Measurements from ENCODE around the gene CSAG1.
"Not testable (repeated sequence)": the region's sequence is repeated elsewhere in the genome, so short reads cannot be mapped to it uniquely, and the experiment has no call there.

The CSAG1 gene

DNA sequence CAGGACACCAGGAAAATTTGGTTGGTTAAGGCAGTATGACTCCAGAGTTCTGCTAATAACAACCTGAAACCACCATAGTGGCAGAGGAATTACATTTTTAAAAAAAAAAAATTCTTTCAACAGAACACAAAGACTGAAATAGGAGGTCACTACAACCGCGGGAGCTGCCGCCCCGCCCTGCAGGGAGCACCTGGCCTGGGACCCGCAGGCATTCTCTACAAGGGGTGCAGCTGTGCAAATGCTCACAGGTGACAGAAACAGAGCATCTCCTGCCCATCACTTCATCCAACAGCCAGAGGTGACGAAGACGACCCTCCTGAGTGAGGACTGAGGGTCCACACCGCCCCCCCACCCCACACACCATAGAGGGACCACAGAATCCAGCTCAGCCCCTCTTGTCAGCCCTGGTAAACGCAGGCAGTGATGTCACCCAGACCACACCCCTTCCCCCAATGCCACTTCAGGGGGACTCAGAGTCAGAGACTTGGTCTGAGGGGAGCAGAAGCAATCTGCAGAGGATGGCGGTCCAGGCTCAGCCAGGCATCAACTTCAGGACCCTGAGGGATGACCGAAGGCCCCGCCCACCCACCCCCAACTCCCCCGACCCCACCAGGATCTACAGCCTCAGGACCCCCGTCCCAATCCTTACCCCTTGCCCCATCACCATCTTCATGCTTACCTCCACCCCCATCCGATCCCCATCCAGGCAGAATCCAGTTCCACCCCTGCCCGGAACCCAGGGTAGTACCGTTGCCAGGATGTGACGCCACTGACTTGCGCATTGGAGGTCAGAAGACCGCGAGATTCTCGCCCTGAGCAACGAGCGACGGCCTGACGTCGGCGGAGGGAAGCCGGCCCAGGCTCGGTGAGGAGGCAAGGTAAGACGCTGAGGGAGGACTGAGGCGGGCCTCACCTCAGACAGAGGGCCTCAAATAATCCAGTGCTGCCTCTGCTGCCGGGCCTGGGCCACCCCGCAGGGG lies 35.3 kb downstream of the CSAG1 start, which contains the start of gene MAGEA3:
Gene MAGEA3 (plus strand): TSS at position 843 of the 980 bp plus-strand sequence. CDS start 2,039 bp downstream, outside the sequence.
- not testable (repeated sequence) for DNase-seq

DNA sequence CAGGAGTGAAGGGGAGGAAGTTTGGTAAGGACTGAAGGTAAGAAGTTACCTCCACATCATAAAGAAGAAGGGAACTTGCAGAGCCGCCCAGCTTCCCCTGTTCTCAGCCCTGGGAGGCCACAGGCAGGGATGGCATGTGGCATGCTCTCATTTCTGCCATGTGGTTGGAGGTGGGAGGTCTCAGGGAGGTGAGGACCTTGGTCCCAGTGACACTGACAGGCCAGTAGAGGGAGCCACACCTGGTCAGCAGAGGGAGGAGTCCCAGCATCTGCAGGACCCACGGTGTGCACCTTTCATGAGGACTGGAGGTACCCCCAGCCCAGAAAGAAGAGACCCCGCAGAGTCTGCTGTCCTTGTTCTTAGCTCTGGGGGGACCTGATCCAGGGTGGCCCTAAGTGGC lies 52.5 kb downstream of the CSAG1 start:
- DNase-seq, result not testable (repeated sequence)

All from CD4-positive, alpha-beta T cell treated with Interleukin-4 for 1 hour (primary cell).